Measurements from ENCODE around the gene FOXP2.

DNA sequence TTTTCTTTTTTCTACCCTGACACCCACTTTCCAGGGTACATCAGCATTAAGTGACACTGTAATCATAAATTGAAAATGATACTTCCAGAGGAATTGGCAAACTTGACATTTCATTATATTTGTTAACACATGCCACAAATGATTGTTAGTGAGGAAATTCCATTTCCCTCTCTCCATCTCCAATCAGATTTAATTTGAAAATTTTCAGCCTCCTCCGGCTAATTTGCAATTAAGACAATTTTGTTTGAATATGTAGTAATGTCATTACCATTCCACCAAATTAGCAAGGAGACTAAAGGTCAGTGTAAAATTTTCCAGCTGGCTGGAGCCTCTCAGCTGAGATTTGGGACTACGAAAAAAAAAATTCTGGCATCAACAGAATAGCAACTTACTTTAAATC, 242.7 kb downstream of the FOXP2 start:
- TF ChIP-seq, protein P1, sequence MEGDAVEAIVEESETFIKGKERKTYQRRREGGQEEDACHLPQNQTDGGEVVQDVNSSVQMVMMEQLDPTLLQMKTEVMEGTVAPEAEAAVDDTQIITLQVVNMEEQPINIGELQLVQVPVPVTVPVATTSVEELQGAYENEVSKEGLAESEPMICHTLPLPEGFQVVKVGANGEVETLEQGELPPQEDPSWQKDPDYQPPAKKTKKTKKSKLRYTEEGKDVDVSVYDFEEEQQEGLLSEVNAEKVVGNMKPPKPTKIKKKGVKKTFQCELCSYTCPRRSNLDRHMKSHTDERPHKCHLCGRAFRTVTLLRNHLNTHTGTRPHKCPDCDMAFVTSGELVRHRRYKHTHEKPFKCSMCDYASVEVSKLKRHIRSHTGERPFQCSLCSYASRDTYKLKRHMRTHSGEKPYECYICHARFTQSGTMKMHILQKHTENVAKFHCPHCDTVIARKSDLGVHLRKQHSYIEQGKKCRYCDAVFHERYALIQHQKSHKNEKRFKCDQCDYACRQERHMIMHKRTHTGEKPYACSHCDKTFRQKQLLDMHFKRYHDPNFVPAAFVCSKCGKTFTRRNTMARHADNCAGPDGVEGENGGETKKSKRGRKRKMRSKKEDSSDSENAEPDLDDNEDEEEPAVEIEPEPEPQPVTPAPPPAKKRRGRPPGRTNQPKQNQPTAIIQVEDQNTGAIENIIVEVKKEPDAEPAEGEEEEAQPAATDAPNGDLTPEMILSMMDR (IDR thresholded peaks at IDR 0.05): no peak
- TF ChIP-seq EZH2 (IDR thresholded peaks at IDR 0.05) (no peak), EZH2phosphoT487 (IDR thresholded peaks at IDR 0.05) (no peak)
